GM23338 (cell line): ENCODE results near the gene TCEANC.

Experiments used
- CTCF ChIP-seq, 2 experiments: fragments of 200-600 bp in 1 of 2; sonication (generic) in 1 of 2; conservative IDR thresholded peaks; 2 replicates each; pipeline versions ENCODE4 v1.5.1 to v1.6.1; 2016 to 2017; ENCODE audit warnings: antibody characterized with exemption in 2 of 2, low read depth in 2 of 2, mild to moderate bottlenecking in 2 of 2, moderate library complexity in 1 of 2
- EZH2 ChIP-seq: fragments of 200-600 bp; sonication (generic); IDR thresholded peaks from one replicate; pipeline ENCODE4 v1.8.0; 2017; ENCODE audit warnings: antibody characterized with exemption, mild to moderate bottlenecking, low read depth; ENCODE audit not compliant: unreplicated experiment
- EZH2phosphoT487 ChIP-seq: fragments of 200-600 bp; sonication (generic); IDR thresholded peaks from one replicate; pipeline ENCODE4 v1.8.1; 2018; ENCODE audit warnings: antibody characterized with exemption; ENCODE audit not compliant: unreplicated experiment
- POLR2AphosphoS5 ChIP-seq: IDR thresholded peaks from 2 replicates; pipeline ENCODE4 v1.6.1; 2016; ENCODE audit warnings: antibody characterized with exemption, low read depth
- REST ChIP-seq: IDR thresholded peaks from one replicate; pipeline ENCODE4 v1.6.1; 2018; ENCODE audit warnings: antibody characterized with exemption; ENCODE audit not compliant: unreplicated experiment

- no peak for TF ChIP-seq CTCF (conservative IDR thresholded peaks at IDR 0.05; ENCODE audit: low read depth in 2 of 2)
- TF ChIP-seq EZH2: no peak
- no peak for TF ChIP-seq POLR2AphosphoS5
- no peak for TF ChIP-seq REST
- no peak for TF ChIP-seq EZH2phosphoT487
These were observed 38.8 kb upstream of the TCEANC start for GRCh38 chrX:13614154-13614553.
